Trophoblast cell (in vitro differentiated cells and primary cell): ENCODE results near the gene CPA5.

Experiments
- DNase-seq, 2 donors: peaks; one replicate each; pipeline ENCODE4 v3.0.0-alpha.2; 2016
- H2AFZ ChIP-seq: 2 replicates; pipeline ENCODE4 v1.6.1; 2013; ENCODE audit warnings: low read length, moderate library complexity, mild to moderate bottlenecking; ENCODE audit not compliant: insufficient read depth, poor library complexity
- H2AK5ac ChIP-seq: 2 replicates; pipeline ENCODE4 v1.6.1; 2013; ENCODE audit warnings: mild to moderate bottlenecking, low read length
- H2BK120ac ChIP-seq: 2 replicates; pipeline ENCODE4 v1.6.1; 2013; ENCODE audit warnings: low read length, mild to moderate bottlenecking, moderate library complexity; ENCODE audit not compliant: insufficient read depth, poor library complexity
- H2BK12ac ChIP-seq: 2 replicates; pipeline ENCODE4 v1.6.1; 2013; ENCODE audit warnings: mild to moderate bottlenecking, low read length, moderate library complexity
- H2BK5ac ChIP-seq: 2 replicates; pipeline ENCODE4 v1.6.1; 2013; ENCODE audit warnings: low read length, low read depth, moderate library complexity, mild to moderate bottlenecking; ENCODE audit not compliant: poor library complexity
- H3K14ac ChIP-seq: 2 replicates; pipeline ENCODE4 v1.6.1; 2013; ENCODE audit warnings: mild to moderate bottlenecking, low read length
- H3K18ac ChIP-seq: 2 replicates; pipeline ENCODE4 v1.6.1; 2013; ENCODE audit warnings: mild to moderate bottlenecking, low read length
- H3K23ac ChIP-seq: 2 replicates; pipeline ENCODE4 v1.6.1; 2013; ENCODE audit warnings: low read length
- H3K27ac ChIP-seq: 2 replicates; pipeline ENCODE4 v1.5.1; 2013; ENCODE audit warnings: low read depth, mild to moderate bottlenecking, inconsistent platforms, low read length, moderate library complexity
- H3K27me3 ChIP-seq: 2 replicates; pipeline ENCODE4 v1.6.1; 2013; ENCODE audit warnings: inconsistent platforms, mild to moderate bottlenecking, low read length, moderate library complexity; ENCODE audit not compliant: insufficient read depth
- H3K36me3 ChIP-seq, 2 experiments: 1 replicate in 1 of 2; 2 replicates in 1 of 2; pipeline ENCODE4 v1.6.1; 2013; ENCODE audit warnings: low read length in 2 of 2, mild to moderate bottlenecking in 2 of 2, moderate library complexity in 1 of 2; ENCODE audit not compliant: insufficient read depth in 2 of 2, control insufficient read depth in 1 of 2
- H3K4ac ChIP-seq: 2 replicates; pipeline ENCODE4 v1.6.1; 2013; ENCODE audit warnings: low read depth, mild to moderate bottlenecking, low read length, moderate library complexity
- H3K4me1 ChIP-seq, 2 experiments: 1 replicate in 1 of 2; 2 replicates in 1 of 2; pipeline ENCODE4 v1.6.1; 2013; ENCODE audit warnings: low read length in 2 of 2, mild to moderate bottlenecking in 2 of 2, moderate library complexity in 1 of 2; ENCODE audit not compliant: insufficient read depth in 2 of 2, control insufficient read depth in 1 of 2
- H3K4me2 ChIP-seq: 2 replicates; pipeline ENCODE4 v1.6.1; 2013; ENCODE audit warnings: inconsistent platforms, mild to moderate bottlenecking, low read length, moderate library complexity
- H3K4me3 ChIP-seq: 2 replicates; pipeline ENCODE4 v1.5.1; 2013; ENCODE audit warnings: mild to moderate bottlenecking, low read depth, low read length, inconsistent platforms
- H3K79me1 ChIP-seq: one replicate; pipeline ENCODE4 v1.6.1; 2013; ENCODE audit warnings: low read length
- H3K79me2 ChIP-seq: 2 replicates; pipeline ENCODE4 v1.6.1; 2013; ENCODE audit warnings: low read length, mild to moderate bottlenecking; ENCODE audit not compliant: control insufficient read depth, insufficient read depth, poor library complexity
- H3K9ac ChIP-seq: 2 replicates; pipeline ENCODE4 v1.6.1; 2013; ENCODE audit warnings: mild to moderate bottlenecking, low read length
- H3K9me3 ChIP-seq: 2 replicates; pipeline ENCODE4 v1.6.1; 2013; ENCODE audit warnings: low read depth, mild to moderate bottlenecking, control low read depth, inconsistent platforms, low read length; ENCODE audit not compliant: insufficient read depth
- H4K12ac ChIP-seq: 2 replicates; pipeline ENCODE4 v1.6.1; 2013; ENCODE audit warnings: low read depth, mild to moderate bottlenecking, low read length, moderate library complexity
- H4K8ac ChIP-seq: 2 replicates; pipeline ENCODE4 v1.6.1; 2013; ENCODE audit warnings: low read depth, mild to moderate bottlenecking, low read length, moderate library complexity
- H4K91ac ChIP-seq: one replicate; pipeline ENCODE4 v1.6.1; 2013; ENCODE audit warnings: low read depth, mild to moderate bottlenecking, low read length, moderate library complexity
- WGBS: extraction: QIAGEN DNeasy Blood & Tissue Kit; methylation state at CpG from one replicate; pipeline ENCODE4 v1.1.7; 2013; ENCODE audit warnings: missing lambda C conversion rate; ENCODE audit not compliant: insufficient read length, insufficient coverage; ENCODE audit errors: extremely low coverage; 5-methylcytosine and 5-hydroxymethylcytosine counted together

Gene CPA5

GRCh38 chr7:130388671-130389070, 44.1 kb downstream of the CPA5 start:
- no peak overlapping the region for H2BK12ac ChIP-seq
- no peak for DNase-seq
- no peaks in the 10 kb centered on the region for H3K27me3 ChIP-seq
- H3K9me3 ChIP-seq: peaks cover 1% of the 10 kb centered on the region
- H3K36me3 ChIP-seq: no peaks in the 10 kb centered on the region
- peaks cover 2% of the 10 kb centered on the region for H3K79me1 ChIP-seq
- H3K23ac ChIP-seq: no peak overlapping the region
- no peaks in the 10 kb centered on the region for H3K79me2 ChIP-seq
- H3K4me2 ChIP-seq: no peak overlapping the region
- no peak overlapping the region for H3K4ac ChIP-seq
- H3K4me1 ChIP-seq: no peaks in the 10 kb centered on the region
- no peak overlapping the region for H2AFZ ChIP-seq
- no peak overlapping the region for H3K4me3 ChIP-seq
- no peak overlapping the region for H3K27ac ChIP-seq
- no CpG with 5 or more reads among the region's 2 CpGs for WGBS
- no peak overlapping the region for H3K9ac ChIP-seq
- H3K14ac ChIP-seq: no peak overlapping the region
- no peak overlapping the region for H4K91ac ChIP-seq
- H4K12ac ChIP-seq: no peak overlapping the region
- no peak overlapping the region for H2BK5ac ChIP-seq
- H2AK5ac ChIP-seq: no peak overlapping the region
- H2BK120ac ChIP-seq: no peak overlapping the region
- no peak overlapping the region for H3K18ac ChIP-seq
- no peak overlapping the region for H4K8ac ChIP-seq

DNA sequence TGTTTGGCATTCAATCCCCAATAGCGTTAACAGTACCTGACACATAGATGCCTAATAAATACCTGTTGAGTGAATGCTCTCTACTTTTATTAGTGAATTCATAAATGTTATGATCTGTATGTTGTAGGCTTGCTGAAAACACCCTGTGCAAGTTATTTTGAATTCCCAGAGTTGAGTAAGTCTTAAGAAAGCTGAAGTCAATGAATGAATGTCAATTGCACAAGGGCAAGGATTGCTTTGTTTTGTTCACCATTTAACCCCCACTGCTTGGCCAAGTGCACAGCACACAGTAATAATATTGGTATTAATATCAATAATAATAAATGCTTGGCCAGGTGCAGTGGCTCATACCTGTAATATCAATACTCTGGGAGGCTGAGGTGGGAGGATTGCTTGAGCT, 45.9 kb downstream of the CPA5 start:
- peaks cover 1% of the 10 kb centered on the region for H3K9me3 ChIP-seq
- peaks cover 2% of the 10 kb centered on the region for H3K79me2 ChIP-seq
- WGBS: no CpG with 5 or more reads among the region's 1 CpG
- H4K91ac ChIP-seq: no peak overlapping the region
- no peak overlapping the region for H2BK120ac ChIP-seq
- H4K8ac ChIP-seq: no peak overlapping the region
- no peaks in the 10 kb centered on the region for H3K27me3 ChIP-seq
- H3K79me1 ChIP-seq: peaks cover 5% of the 10 kb centered on the region
- no peak overlapping the region for H2BK5ac ChIP-seq
- H3K18ac ChIP-seq: no peak overlapping the region
- H4K12ac ChIP-seq: no peak overlapping the region
- DNase-seq: no peak
- no peaks in the 10 kb centered on the region for H3K36me3 ChIP-seq
- H3K14ac ChIP-seq: no peak overlapping the region
- H2BK12ac ChIP-seq: no peak overlapping the region
- H3K27ac ChIP-seq: no peak overlapping the region
- no peak overlapping the region for H3K4me3 ChIP-seq
- H3K23ac ChIP-seq: no peak overlapping the region
- H3K4me1 ChIP-seq: peaks cover 5 to 6% of the 10 kb centered on the region in 2 experiments
- H2AFZ ChIP-seq: no peak overlapping the region
- H3K9ac ChIP-seq: no peak overlapping the region
- no peak overlapping the region for H3K4ac ChIP-seq
- no peak overlapping the region for H3K4me2 ChIP-seq
- no peak overlapping the region for H2AK5ac ChIP-seq

GRCh38 chr7:130393101-130393561, 48.5 kb downstream of the CPA5 start:
- no peak overlapping the region for H3K4me3 ChIP-seq
- WGBS: no CpG with 5 or more reads among the region's 5 CpGs
- no peak overlapping the region for H2BK5ac ChIP-seq
- peaks cover 2% of the 10 kb centered on the region for H3K79me2 ChIP-seq
- no peak overlapping the region for H3K9ac ChIP-seq
- H3K27me3 ChIP-seq: no peaks in the 10 kb centered on the region
- no peak overlapping the region for H4K8ac ChIP-seq
- H3K18ac ChIP-seq: no peak overlapping the region
- no peak overlapping the region for H4K91ac ChIP-seq
- H3K4ac ChIP-seq: no peak overlapping the region
- no peak overlapping the region for H3K4me2 ChIP-seq
- H3K23ac ChIP-seq: no peak overlapping the region
- peaks cover 9 to 11% of the 10 kb centered on the region in 2 experiments for H3K4me1 ChIP-seq
- H2BK120ac ChIP-seq: peak overlapping the region; percentile 64
- H3K9me3 ChIP-seq: no peaks in the 10 kb centered on the region
- H3K27ac ChIP-seq: peak overlapping the region; percentile 46
- peak in 1 of 2 donors; percentile 19 for DNase-seq
- no peak overlapping the region for H4K12ac ChIP-seq
- H3K79me1 ChIP-seq: peaks cover 8% of the 10 kb centered on the region
- peaks cover 0 to 2% of the 10 kb centered on the region in 2 experiments for H3K36me3 ChIP-seq
- H2AFZ ChIP-seq: no peak overlapping the region
- H2AK5ac ChIP-seq: no peak overlapping the region
- H3K14ac ChIP-seq: peak overlapping the region; percentile 22
- no peak overlapping the region for H2BK12ac ChIP-seq

GRCh38 chr7:130393841-130394411, 49.3 kb downstream of the CPA5 start:
- Histone ChIP-seq H3K4me1 (peaks cover 10 to 13% of the 10 kb centered on the region in 2 experiments), H4K91ac (peak overlapping the region; percentile 86), H3K4me3 (no peak overlapping the region), H2AFZ (no peak overlapping the region), H4K8ac (peak overlapping the region; percentile 41), H2BK12ac (peak overlapping the region; percentile 61), H2AK5ac (no peak overlapping the region), H3K36me3 (peaks cover 0 to 2% of the 10 kb centered on the region in 2 experiments), H3K27ac (peak overlapping the region; percentile 78), H2BK5ac (peak overlapping the region; percentile 42), H3K9ac (no peak overlapping the region), H3K79me2 (peaks cover 2% of the 10 kb centered on the region), H2BK120ac (peak overlapping the region; percentile 62), H3K4ac (no peak overlapping the region), H4K12ac (no peak overlapping the region), H3K27me3 (no peaks in the 10 kb centered on the region), H3K23ac (no peak overlapping the region), H3K18ac (peak overlapping the region; percentile 28), H3K79me1 (peaks cover 12% of the 10 kb centered on the region), H3K4me2 (no peak overlapping the region), H3K9me3 (no peaks in the 10 kb centered on the region), H3K14ac (peak overlapping the region; percentile 33)
- WGBS: no CpG with 5 or more reads among the region's 10 CpGs
- DNase-seq: peak; percentile 75 to 86
